GM18498 (cell line): ENCODE measurements around the gene MICAL2.
A peak's percentile ranks its signal among the peaks of the same experiment; 100 is the strongest.

ENCODE experiments used
- ATAC-seq: cut with Tn5 transposase; IDR thresholded peaks from one replicate; pipeline ENCODE4 v1.9.1; 2021; ENCODE audit warnings: mild to moderate bottlenecking, moderate library complexity; ENCODE audit not compliant: unreplicated experiment

Gene MICAL2

GRCh38 chr11:12182676-12183541, 72.5 kb downstream of the MICAL2 start:
- ATAC-seq: no peak

GRCh38 chr11:12183827-12184620, 73.6 kb downstream of the MICAL2 start:
- no peak for ATAC-seq

GRCh38 chr11:12184699-12185098, 74.3 kb downstream of the MICAL2 start:
- ATAC-seq: no peak

GRCh38 chr11:12185106-12185690, 74.8 kb downstream of the MICAL2 start:
- no peak for ATAC-seq

GRCh38 chr11:12185914-12186313, 75.5 kb downstream of the MICAL2 start:
- no peak for ATAC-seq

GRCh38 chr11:12186701-12187100, 76.3 kb downstream of the MICAL2 start:
- ATAC-seq: no peak

GRCh38 chr11:12187399-12187798, 77.0 kb downstream of the MICAL2 start:
- ATAC-seq: no peak

GRCh38 chr11:12188548-12189317, 78.3 kb downstream of the MICAL2 start:
- ATAC-seq: peak; percentile 89

GRCh38 chr11:12189543-12190235, 79.3 kb downstream of the MICAL2 start:
- ATAC-seq: no peak

GRCh38 chr11:12190511-12190910, 80.1 kb downstream of the MICAL2 start:
- no peak for ATAC-seq

GRCh38 chr11:12192794-12193514, 82.6 kb downstream of the MICAL2 start:
- no peak for ATAC-seq

- ATAC-seq: no peak
Measured at GRCh38 chr11:12193515-12194336, 83.3 kb downstream of the MICAL2 start.

- ATAC-seq: peak; percentile 80
Measured at GRCh38 chr11:12195768-12196167, 85.4 kb downstream of the MICAL2 start.

- peak; percentile 21 for ATAC-seq
Measured at GRCh38 chr11:12196308-12196707, 85.9 kb downstream of the MICAL2 start.

GRCh38 chr11:12196872-12197271, 86.5 kb downstream of the MICAL2 start:
- no peak for ATAC-seq

GRCh38 chr11:12198251-12199222, 88.1 kb downstream of the MICAL2 start:
- ATAC-seq: no peak

- ATAC-seq: no peak
Measured at GRCh38 chr11:12199231-12199948, 89.0 kb downstream of the MICAL2 start.
